HG03139 (cell line): Measurements from ENCODE around the gene UGT1A1.

Experiments
- ATAC-seq: cut with Tn5 transposase; IDR thresholded peaks from one replicate; pipeline ENCODE4 v1.9.1; 2021; ENCODE audit not compliant: unreplicated experiment

Gene UGT1A1

DNA sequence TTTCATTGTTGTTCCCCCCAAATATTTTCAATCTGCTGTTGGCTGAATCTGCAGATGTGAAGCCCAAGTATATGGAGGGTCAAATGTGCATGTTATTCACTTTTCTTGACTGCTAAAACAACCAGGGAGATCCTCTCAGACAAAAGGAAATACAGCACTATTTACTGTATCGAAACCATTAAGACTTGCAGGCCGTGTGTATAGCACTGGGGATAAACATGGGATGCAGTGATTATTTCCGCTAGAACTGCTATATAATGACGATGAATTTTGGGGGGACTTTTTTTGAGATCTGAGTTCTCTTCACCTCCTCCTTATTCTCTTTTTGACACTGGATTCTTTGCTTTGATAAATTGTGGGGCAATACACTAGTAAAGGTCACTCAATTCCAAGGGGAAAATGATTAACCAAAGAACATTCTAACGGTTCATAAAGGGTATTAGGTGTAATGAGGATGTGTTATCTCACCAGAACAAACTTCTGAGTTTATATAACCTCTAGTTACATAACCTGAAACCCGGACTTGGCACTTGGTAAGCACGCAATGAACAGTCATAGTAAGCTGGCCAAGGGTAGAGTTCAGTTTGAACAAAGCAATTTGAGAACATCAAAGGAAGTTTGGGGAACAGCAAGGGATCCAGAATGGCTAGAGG is 3.5 kb upstream of the UGT1A1 start:
- ATAC-seq = no peak

DNA sequence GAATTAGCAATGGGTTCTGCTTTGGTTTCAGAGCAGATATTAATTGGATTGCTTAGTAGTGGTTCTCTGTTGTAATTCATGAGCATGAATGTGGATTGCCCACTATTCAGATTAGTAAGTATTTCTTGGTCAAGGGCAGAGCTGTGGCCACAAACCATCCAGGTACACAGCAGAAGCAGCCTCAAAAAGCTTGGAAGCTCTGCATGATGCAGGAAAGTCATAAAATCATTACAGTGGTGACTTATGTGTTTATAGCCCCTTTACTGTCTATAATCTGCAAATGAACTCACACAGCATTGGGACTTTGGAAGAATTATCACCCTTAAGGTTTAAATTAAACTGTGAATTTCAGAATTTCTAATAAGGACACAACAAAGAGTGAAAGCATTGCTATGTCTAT is 1.9 kb upstream of the UGT1A1 start:
- ATAC-seq = no peak

DNA sequence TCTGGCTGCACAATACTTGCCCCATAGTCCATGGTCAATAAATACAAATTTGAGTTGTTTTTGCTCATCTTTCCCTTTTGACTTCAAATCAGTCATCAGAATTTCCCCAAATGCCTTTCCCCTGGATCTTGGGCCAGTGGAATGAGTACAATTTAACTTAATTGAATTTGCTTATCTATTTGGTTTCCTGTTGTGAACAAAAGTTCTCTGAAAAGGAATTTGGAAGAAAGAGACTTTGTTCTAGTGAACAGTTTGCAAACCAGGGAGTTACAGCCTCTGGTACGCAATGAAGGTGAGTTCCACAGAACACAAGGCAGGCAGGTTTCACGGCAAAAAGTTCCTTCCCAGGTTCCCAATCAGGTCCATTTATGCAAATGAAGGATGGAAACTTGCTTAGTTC is 1.2 kb upstream of the UGT1A1 start:
- no peak for ATAC-seq

DNA sequence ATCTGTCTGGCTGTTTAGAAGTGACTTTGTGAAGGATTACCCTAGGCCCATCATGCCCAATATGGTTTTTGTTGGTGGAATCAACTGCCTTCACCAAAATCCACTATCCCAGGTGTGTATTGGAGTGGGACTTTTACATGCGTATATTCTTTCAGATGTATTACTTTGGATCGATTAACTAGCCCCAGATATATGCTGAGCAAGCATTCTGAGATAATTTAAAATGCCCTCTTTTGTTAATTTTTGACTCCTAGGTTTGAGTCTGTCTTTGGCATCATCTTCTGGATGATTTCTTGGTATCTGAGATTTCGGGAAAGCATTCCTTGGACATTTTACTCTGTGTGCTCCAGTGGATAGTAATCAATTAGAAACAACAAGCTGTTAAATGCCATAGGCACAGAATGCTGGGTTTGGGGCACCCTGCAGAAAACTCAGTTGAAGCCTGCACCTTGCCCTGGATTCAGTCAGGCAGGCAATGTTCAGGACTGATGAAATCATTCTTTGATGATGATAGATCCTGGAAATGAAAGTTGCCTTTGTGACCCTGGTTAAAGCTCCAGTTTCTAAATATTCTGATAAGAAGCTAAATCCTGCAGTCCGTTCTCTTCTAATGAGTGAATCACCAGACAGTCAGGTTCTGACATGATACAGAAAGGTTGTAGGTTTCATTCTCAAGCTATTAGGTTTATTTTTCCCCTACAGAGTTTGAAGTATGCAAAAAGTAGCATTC is 1.1 kb downstream of the UGT1A1 start:
- ATAC-seq = no peak

DNA sequence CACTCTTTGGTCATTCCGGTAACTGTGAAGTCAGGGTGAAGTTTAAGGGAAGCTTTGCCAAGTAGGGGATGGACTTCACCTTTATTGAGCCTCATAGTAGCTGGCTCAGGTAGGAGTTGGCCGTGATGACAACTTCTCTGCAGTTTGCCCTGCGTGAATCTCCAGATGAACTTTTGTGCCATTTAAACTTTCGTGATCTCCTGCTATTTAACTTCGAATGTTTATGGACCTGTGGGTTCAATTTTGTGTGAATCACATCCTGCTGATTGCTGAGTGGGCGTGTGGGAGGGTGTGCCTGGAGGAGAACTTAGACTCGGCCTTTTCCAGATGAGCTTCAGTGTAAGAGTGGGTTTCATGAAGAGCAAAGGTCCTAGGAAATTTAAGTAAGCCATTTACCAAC is 4.2 kb downstream of the UGT1A1 start:
- ATAC-seq = no peak

DNA sequence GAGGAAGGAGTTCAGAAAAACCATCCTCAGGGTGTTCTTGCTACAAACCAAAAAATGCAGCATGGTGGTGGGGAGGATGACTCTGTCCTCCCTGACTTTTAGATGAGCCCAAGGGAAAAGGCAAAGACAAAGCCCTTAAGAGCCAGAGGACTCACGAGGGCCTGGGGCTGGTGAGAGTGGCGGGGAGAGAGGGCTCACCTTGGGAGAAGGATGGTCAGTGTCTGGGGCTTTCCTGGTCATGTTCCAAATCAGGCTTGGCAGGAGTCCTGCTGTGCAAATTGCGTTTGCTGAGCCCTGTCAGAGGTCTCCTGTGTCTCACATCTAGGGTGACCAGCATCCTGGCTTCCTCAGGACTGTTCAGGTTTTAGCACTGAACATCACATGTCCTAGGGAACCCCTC is 4.7 kb downstream of the UGT1A1 start:
- ATAC-seq = no peak

DNA sequence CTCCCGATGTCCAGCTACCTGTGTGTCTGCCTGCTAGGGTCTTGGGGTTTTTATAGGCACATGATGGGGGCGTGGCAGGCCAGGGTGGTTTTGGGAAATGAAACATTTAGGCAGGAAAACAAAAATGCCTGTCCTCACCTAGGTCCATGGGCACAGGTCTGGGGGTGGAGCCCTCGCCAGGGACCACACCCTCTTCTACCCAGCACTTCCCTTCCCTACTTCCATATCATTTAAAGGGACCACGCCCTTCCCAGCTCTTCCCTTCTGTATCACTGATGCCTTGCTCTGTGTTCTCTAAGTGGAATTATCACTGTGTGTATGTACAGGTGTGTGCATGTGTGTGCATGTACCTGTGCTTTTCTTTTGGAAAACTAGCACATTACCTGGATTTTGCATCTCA is 6.3 kb downstream of the UGT1A1 start:
- no peak for ATAC-seq

DNA sequence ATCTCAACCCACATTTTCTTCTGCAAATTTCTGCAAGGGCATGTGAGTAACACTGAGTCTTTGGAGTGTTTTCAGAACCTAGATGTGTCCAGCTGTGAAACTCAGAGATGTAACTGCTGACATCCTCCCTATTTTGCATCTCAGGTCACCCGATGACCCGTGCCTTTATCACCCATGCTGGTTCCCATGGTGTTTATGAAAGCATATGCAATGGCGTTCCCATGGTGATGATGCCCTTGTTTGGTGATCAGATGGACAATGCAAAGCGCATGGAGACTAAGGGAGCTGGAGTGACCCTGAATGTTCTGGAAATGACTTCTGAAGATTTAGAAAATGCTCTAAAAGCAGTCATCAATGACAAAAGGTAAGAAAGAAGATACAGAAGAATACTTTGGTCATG is 8.0 kb downstream of the UGT1A1 start:
- no peak for ATAC-seq

DNA sequence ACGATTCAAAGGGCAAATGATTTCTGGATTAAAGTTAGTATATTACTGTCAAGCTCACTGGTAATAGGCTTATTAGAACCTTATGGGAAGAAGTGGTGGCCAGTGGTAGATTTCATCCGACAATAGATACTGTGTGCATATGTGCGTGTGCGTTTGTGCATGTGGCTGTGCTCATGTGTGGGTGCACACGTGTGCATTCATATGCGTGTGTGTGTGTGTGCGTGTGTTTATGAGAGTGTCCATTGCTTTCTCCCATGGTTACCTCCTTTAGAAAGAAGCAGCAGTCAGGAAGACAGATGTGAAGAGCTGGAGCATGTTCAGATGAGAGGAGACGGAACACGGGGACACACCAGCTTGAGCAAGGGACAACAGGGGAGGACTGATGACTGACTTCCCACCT is 9.2 kb downstream of the UGT1A1 start:
- ATAC-seq = no peak

DNA sequence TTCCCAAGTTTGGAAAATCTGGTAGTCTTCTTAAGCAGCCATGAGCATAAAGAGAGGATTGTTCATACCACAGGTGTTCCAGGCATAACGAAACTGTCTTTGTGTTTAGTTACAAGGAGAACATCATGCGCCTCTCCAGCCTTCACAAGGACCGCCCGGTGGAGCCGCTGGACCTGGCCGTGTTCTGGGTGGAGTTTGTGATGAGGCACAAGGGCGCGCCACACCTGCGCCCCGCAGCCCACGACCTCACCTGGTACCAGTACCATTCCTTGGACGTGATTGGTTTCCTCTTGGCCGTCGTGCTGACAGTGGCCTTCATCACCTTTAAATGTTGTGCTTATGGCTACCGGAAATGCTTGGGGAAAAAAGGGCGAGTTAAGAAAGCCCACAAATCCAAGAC is 12.1 kb downstream of the UGT1A1 start:
- ATAC-seq = no peak

DNA sequence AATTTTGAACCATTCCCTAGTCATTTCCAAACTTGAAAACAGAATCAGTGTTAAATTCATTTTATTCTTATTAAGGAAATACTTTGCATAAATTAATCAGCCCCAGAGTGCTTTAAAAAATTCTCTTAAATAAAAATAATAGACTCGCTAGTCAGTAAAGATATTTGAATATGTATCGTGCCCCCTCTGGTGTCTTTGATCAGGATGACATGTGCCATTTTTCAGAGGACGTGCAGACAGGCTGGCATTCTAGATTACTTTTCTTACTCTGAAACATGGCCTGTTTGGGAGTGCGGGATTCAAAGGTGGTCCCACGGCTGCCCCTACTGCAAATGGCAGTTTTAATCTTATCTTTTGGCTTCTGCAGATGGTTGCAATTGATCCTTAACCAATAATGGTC is 12.5 kb downstream of the UGT1A1 start:
- ATAC-seq = no peak

DNA sequence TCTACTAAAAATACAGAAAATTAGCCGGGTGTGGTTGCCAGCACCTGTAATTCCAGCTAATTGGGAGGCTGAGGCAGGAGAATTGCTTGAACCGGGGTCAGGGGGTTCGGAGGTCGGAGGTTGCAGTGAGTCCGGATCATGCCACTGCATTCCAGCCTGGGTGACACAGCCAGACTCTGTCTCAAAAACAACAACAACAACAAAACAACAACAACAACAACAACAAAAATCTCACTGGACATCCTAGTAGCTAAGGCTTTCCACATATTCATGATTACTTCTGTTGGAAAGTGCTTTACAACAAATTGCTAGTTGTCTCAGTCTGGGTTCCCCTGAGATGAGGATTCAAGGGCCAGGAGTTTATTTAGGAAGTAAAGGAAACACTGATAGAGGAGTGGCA is 13.8 kb downstream of the UGT1A1 start:
- no peak for ATAC-seq

DNA sequence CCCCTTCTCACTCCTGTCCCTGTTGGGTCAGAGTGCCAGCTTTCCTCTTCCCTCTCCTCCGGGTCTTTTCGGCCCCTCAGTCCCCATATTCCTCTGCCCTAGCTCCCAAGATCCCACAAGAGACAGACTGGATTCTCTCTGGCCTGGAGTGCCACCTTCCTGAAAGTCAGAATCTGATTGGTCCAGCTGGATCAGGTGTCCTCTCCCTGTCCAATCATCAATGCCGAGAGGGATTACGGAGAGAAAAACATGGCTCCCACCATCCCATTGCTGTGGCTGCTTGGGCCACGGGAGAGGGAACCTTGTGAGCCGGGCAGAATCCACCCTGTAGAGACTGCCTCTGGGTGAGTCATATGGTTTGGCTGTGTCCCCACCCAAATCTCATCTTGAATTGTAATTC is 15.3 kb downstream of the UGT1A1 start:
- no peak for ATAC-seq

DNA sequence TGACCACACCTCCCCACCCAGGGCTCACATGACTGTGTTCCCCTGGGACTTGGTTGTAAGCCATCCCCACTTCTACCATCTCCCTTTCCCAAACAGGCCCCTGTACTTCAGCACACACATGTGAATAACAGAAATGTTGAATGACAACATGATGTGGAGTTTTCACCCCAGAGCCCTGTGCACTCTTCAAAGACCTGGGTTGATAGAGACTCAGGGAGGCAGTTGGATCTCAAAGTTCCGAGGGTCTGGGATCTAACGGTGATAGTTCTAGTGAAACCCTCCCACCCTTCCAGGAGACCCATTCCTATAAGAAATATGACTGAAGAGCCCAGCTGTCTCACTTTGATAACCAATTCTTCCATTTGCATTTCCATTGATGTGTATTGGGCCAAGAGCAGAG is 18.0 kb downstream of the UGT1A1 start, which contains the start of gene MROH2A:
Gene MROH2A, plus strand, starts transcription at position 301 of the 400 bp plus-strand sequence. CDS start 1,029 bp downstream, outside the sequence.
- ATAC-seq = no peak

DNA sequence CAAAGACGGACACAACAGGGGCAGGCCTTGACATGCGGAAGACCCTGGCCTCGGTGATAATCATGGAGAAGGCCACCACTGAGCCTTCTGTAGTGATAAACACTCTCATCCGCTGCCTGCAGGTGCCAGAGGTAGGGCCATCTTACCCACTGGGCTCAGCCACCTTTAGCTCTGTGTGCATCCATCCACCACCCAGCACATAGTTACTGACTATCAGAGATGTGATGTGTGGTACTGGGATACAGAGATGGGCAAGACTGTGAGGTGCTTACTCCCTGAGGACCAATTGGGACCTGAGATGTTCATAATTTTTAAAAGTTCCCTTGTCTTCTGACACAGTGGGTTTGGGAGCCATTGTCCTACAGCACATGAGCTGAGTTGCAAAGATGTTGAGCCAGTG is 19.7 kb downstream of the UGT1A1 start:
- ATAC-seq = no peak

DNA sequence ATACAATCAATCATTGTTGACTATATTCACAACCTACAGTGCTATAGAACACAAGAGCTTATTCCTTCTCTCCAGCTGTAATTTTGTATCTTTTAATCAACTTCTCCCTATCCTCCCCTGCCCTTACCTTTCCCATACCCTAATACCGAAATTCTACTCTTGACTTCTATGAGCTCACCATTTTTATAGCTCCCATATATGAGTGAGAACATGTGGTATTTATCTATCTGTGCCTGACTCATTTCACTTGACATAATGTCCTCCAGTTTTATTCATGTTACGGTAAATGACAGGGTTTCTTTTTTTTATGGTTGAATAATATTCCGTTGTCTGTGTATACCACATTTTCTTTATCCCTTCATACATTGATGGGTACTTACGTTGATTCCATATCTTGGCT is 20.7 kb downstream of the UGT1A1 start:
- no peak for ATAC-seq

DNA sequence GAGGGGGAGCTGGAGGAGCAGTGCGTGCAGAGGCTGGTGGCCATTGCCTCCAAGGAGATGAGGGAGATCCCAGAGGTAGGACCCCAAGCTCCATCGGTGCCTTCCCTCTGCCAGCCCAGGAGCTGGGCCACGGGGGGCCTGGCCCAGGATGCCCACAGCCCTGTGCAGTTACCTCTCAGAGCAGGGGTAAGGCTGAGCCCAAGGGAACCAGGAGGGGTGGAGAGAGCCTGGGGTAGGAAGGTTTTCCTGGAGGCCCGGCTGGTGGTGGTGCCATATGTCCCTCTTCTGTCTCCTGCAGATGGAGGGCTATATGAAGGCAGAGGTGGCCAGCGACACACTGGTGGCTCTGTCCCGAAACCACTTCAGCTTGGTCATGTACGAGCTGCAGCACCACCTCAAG is 29.5 kb downstream of the UGT1A1 start:
- no peak for ATAC-seq

DNA sequence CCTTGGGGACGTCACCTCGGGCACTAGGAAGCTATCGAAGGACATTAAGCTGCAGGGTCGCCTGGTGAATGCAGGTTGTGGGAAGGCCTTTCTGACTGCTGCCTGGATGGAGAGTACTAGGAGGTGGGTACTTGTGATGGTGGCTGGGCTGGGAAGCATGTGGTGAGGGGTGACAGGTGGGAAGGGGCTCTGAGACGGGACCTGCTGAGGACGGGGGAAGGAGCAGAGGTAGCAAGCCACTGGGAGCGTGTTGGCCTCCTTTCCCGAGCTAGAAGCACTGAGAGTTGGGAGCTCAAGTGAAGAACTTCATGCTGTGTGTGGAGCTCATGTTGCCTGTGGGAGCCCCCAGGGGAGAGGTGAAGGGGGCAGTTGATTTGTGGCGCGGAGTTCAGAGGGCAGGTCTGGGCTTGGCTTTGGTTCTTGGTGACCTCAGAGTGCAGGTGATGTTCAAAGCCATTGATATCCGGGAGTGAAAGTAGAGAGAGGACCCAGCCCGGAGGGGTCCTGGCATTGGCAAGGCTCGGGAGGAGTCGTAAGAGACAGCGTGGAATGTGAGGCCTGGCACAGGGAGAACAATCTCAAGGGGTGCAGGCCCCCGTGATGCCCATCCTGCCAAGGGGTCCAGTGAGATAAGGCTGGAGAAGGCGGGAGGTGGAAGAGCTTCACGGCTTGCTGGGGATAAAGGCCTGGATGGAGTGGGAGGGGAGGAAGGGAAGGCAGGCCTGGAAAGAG is 31.2 kb downstream of the UGT1A1 start:
- ATAC-seq = no peak

DNA sequence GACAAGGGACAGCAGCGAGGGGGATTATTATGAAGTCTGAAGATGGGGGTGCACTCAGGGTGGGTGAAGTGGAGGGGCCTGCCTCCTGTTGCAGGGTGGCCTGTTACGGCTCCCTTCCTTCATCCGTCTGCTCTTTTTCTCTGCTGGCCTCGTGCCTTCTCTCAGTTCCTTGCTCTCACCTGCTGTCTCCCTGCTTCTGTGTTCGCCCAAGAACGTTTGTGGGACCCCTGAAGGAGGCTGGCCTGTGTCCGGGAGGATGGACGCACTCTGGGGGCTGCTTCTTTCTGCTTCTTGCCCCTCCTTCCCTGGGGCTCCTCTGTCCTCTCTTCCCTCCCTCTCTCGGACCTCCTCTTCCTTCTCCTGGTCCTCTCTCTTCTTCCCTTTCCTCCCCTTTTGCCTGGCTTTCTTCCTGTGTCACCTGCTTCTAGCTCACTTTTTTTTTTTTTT is 31.8 kb downstream of the UGT1A1 start:
- ATAC-seq = no peak

DNA sequence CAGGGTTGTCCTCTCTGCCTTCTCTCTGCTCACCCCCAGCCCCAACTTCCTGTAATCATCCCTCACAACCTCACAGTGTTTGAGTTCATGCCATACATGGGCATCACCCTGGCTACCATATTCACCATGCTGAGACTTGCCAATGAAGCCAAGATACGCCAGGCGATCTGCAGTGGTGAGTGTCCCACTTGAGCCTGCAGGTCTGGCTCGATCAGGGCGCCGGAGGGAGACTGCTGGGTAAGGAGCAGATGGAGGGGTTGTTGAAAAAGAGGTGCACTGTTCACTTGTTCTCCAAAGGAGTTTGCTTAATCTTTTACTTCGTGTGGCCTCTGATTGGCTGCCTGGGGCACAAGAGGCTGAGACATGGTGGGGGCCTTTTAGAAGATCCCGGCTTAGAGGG is 32.6 kb downstream of the UGT1A1 start:
- no peak for ATAC-seq

DNA sequence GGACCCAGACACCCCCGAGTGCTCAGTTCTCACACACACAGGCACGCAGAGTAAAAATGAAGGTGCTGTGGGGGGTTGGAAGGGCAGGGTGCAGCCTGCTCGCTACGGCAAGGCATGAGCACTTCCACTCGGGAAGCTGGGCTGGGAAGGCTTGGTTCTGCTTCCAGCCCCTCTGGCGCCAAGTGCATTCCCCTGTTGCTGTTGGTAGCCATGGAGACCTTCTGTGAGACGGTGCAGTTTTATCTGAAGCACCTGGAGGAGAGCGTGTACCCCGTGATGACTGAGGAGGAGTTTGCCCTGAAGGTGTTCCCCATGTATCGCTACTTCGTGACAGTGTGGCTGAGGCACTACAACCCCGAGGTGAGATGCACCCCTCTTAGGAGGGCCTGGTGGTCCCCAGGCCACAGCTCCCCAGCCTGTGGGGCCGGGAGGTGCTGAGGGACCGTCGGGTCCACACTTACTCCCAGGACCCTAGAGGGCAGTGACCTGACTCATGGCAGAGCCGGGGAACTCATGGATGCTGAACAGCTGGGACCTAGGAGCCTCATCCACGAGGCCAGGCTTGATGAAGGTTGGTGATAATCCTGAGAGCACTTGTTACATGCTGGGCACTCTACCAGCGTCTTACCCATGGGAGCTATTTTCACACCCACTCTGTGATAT is 33.5 kb downstream of the UGT1A1 start:
- ATAC-seq = no peak
